ENCODE data around the gene CYBRD1. TPM values are rescaled to one million over a fixed set of nuclear protein-coding genes. Genes with fewer than 3 reads are reported as not detected.

CYBRD1 gene
- polyA plus RNA-seq, 1 donor (not counting 4 experiments of a cell fraction or from before 2014, with no cell fraction given), result 72.7 TPM

- H3K9ac ChIP-seq (ENCODE audit: control insufficient read depth, extremely low read depth, insufficient read depth, low read length), result no peak overlapping the region
- TF ChIP-seq CTCF (optimal IDR thresholded peaks at IDR 0.05 in 1 of 3, IDR thresholded peaks at IDR 0.05 in 1 of 3, conservative IDR thresholded peaks at IDR 0.05 in 1 of 3; ENCODE audit: extremely low read depth in 1 of 3, insufficient read depth in 2 of 3, low read length in 3 of 3), result no peak
- TF ChIP-seq EZH2 (IDR thresholded peaks at IDR 0.05; ENCODE audit: low read length), result no peak
- H3K4me3 ChIP-seq (ENCODE audit: control insufficient read depth in 2 of 3, extremely low read depth in 1 of 3, insufficient read depth in 2 of 3, low read depth in 1 of 3, low read length in 3 of 3), result no peak overlapping the region
- no peak overlapping the region for H2AFZ ChIP-seq (ENCODE audit: control insufficient read depth, low read length)
- H3K9me3 ChIP-seq (ENCODE audit: control insufficient read depth, low read depth, low read length), result no peaks in the 10 kb centered on the region
- no peaks in the 10 kb centered on the region for H3K27me3 ChIP-seq (ENCODE audit: control insufficient read depth, extremely low read depth, insufficient read depth, low read length)
- no peaks in the 10 kb centered on the region for H3K79me2 ChIP-seq (ENCODE audit: control insufficient read depth, insufficient read depth, low read length)
- no peaks in the 10 kb centered on the region for H3K9me1 ChIP-seq (ENCODE audit: control insufficient read depth, extremely low read depth, insufficient read depth, low read length)
- H3K36me3 ChIP-seq (ENCODE audit: control insufficient read depth in 2 of 2, extremely low read depth in 1 of 2, insufficient read depth in 2 of 2, low read length in 2 of 2), result no peaks in the 10 kb centered on the region
- no peak overlapping the region for H3K4me2 ChIP-seq (ENCODE audit: control insufficient read depth, extremely low read depth, insufficient read depth, low read depth, low read length)
- H4K20me1 ChIP-seq (ENCODE audit: control insufficient read depth, extremely low read depth, insufficient read depth, low read length), result no peaks in the 10 kb centered on the region
- H3K27ac ChIP-seq (ENCODE audit: control insufficient read depth, insufficient read depth, low read length), result no peak overlapping the region
- DNase-seq (ENCODE audit: low read depth, low spot score), result no peak
- FAIRE-seq, result no peak
- dilution Hi-C loops (cut with MboI; ENCODE audit: extremely low pct_ligation_motif_present, low sequenced_read_pairs), result no loop called here
- peaks cover 11% of the 10 kb centered on the region for H3K4me1 ChIP-seq (ENCODE audit: control insufficient read depth, extremely low read depth, insufficient read depth, low read length)
Measured at GRCh38 chr2:171578127-171578803, 56.0 kb downstream of the CYBRD1 start.

- Histone ChIP-seq H4K20me1 (ENCODE audit: control insufficient read depth, extremely low read depth, insufficient read depth, low read length) (no peaks in the 10 kb centered on the region), H3K4me1 (ENCODE audit: control insufficient read depth, extremely low read depth, insufficient read depth, low read length) (peaks cover 18% of the 10 kb centered on the region), H3K79me2 (ENCODE audit: control insufficient read depth, insufficient read depth, low read length) (no peaks in the 10 kb centered on the region), H3K9me1 (ENCODE audit: control insufficient read depth, extremely low read depth, insufficient read depth, low read length) (no peaks in the 10 kb centered on the region), H3K36me3 (ENCODE audit: control insufficient read depth in 2 of 2, extremely low read depth in 1 of 2, insufficient read depth in 2 of 2, low read length in 2 of 2) (no peaks in the 10 kb centered on the region), H2AFZ (ENCODE audit: control insufficient read depth, low read length) (no peak overlapping the region), H3K27me3 (ENCODE audit: control insufficient read depth, extremely low read depth, insufficient read depth, low read length) (no peaks in the 10 kb centered on the region), H3K9me3 (ENCODE audit: control insufficient read depth, low read depth, low read length) (no peaks in the 10 kb centered on the region), H3K9ac (ENCODE audit: control insufficient read depth, extremely low read depth, insufficient read depth, low read length) (no peak overlapping the region), H3K4me3 (ENCODE audit: control insufficient read depth in 2 of 3, extremely low read depth in 1 of 3, insufficient read depth in 2 of 3, low read depth in 1 of 3, low read length in 3 of 3) (no peak overlapping the region), H3K27ac (ENCODE audit: control insufficient read depth, insufficient read depth, low read length) (no peak overlapping the region), H3K4me2 (ENCODE audit: control insufficient read depth, extremely low read depth, insufficient read depth, low read depth, low read length) (no peak overlapping the region)
- FAIRE-seq (peak; percentile 86), DNase-seq (ENCODE audit: low read depth, low spot score) (no peak)
- TF ChIP-seq EZH2 (IDR thresholded peaks at IDR 0.05; ENCODE audit: low read length), result no peak
- no peak for TF ChIP-seq CTCF (optimal IDR thresholded peaks at IDR 0.05 in 1 of 3, IDR thresholded peaks at IDR 0.05 in 1 of 3, conservative IDR thresholded peaks at IDR 0.05 in 1 of 3; ENCODE audit: extremely low read depth in 1 of 3, insufficient read depth in 2 of 3, low read length in 3 of 3)
- dilution Hi-C loops (cut with MboI; ENCODE audit: extremely low pct_ligation_motif_present, low sequenced_read_pairs), result no loop called here
Measured at GRCh38 chr2:171579481-171579880, 57.2 kb downstream of the CYBRD1 start.
